ENCODE data around the gene SERPINF2.
A peak's percentile ranks its signal among the peaks of the same experiment; 100 is the strongest.
"Not testable (repeated sequence)": the region's sequence is repeated elsewhere in the genome, so short reads cannot be mapped to it uniquely, and the experiment has no call there.

Gene SERPINF2

DNA sequence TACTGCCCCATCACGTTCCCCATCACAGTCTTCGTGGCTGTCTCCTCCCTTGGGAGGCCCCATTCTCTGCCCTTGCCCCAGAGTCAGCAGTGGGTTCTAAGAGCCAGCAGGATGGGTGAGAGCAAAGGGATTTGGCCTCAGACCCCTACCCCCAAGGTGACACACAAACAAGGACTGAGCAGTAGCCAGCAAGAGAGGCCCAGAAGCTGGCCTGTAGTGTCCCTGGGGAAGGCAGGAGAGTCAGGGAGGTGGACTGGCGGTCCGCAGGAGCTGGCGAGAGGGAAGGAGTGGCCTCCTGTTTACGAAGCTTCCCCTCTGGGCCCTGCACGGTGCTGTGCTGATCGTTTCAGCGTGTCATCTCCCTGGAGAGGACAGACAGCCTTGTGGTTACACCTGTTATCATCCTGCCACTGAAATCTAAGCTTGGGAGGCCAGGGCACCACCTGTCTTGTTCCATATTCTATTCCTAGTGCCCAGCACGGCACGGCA lies 9.8 kb upstream of the SERPINF2 start:
- TF ChIP-seq PAX5 (IDR thresholded peaks at IDR 0.05; ENCODE audit: insufficient read depth, low read length, severe bottlenecking), result no peak
- TF ChIP-seq POLR2A (IDR thresholded peaks at IDR 0.05; ENCODE audit: low read depth, low read length), result no peak
- no peak for TF ChIP-seq SPI1 (IDR thresholded peaks at IDR 0.05; ENCODE audit: low read depth, low read length)
- TF ChIP-seq POU2F2 (IDR thresholded peaks at IDR 0.05; ENCODE audit: low read depth, low read length), result no peak
- no peak for TF ChIP-seq TAF1 (IDR thresholded peaks at IDR 0.05; ENCODE audit: low read depth, low read length)
- TF ChIP-seq POLR2AphosphoS5 (IDR thresholded peaks at IDR 0.05; ENCODE audit: low read depth, low read length), result no peak
- FAIRE-seq, result peak; percentile 40

DNA sequence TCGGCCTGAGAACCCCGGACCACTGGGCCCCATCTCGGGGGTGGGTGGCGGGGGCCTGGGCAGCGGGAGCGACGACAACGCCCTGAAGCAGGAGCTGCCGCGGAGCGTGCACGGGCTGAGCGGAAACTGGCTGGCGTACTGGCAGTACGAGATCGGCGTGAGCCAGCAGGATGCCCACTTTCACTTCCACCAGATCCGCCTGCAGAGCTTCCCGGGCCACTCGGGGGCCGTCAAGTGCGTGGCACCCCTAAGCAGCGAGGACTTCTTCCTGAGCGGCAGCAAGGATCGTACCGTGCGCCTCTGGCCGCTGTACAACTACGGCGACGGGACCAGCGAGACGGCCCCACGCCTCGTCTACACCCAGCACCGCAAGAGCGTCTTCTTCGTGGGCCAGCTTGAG lies 8.9 kb upstream of the SERPINF2 start:
- FAIRE-seq, result no peak
- TF ChIP-seq POLR2A (IDR thresholded peaks at IDR 0.05; ENCODE audit: low read depth, low read length), result no peak
- TF ChIP-seq TAF1 (IDR thresholded peaks at IDR 0.05; ENCODE audit: low read depth, low read length), result no peak
- no peak for TF ChIP-seq SPI1 (IDR thresholded peaks at IDR 0.05; ENCODE audit: low read depth, low read length)
- no peak for TF ChIP-seq POLR2AphosphoS5 (IDR thresholded peaks at IDR 0.05; ENCODE audit: low read depth, low read length)
- TF ChIP-seq PAX5 (IDR thresholded peaks at IDR 0.05; ENCODE audit: insufficient read depth, low read length, severe bottlenecking), result no peak
- no peak for TF ChIP-seq POU2F2 (IDR thresholded peaks at IDR 0.05; ENCODE audit: low read depth, low read length)
- DNase-seq (ENCODE audit: insufficient read length, low spot score), result no peak

More for the DNA sequence above, 9.8 kb upstream of the SERPINF2 start:
- no peak for DNase-seq (ENCODE audit: insufficient read length, low spot score)

DNA sequence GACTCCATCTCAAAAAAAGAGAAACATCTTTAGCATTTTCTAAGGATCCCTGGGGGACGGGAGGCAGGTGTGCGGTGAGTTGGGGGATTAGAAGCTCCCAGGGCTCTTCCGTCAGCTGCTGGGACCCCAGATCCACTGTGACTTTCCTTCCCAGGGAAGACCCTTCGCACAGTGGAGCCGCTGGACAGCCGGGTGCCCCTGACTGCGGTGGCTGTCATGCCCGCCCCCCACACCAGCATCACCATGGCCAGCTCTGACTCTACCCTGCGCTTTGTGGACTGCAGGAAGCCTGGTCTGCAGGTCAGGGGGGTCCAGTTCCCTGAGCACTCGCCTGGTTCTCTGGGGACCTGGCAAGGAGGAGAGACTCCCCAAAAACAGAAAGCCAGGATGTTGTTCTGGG lies 7.3 kb upstream of the SERPINF2 start:
- FAIRE-seq, result no peak
- no peak for DNase-seq (ENCODE audit: insufficient read length, low spot score)
- TF ChIP-seq POU2F2 (IDR thresholded peaks at IDR 0.05; ENCODE audit: low read depth, low read length) (no peak), SPI1 (IDR thresholded peaks at IDR 0.05; ENCODE audit: low read depth, low read length) (no peak), POLR2A (IDR thresholded peaks at IDR 0.05; ENCODE audit: low read depth, low read length) (no peak), POLR2AphosphoS5 (IDR thresholded peaks at IDR 0.05; ENCODE audit: low read depth, low read length) (no peak), TAF1 (IDR thresholded peaks at IDR 0.05; ENCODE audit: low read depth, low read length) (no peak), PAX5 (IDR thresholded peaks at IDR 0.05; ENCODE audit: insufficient read depth, low read length, severe bottlenecking) (no peak)

DNA sequence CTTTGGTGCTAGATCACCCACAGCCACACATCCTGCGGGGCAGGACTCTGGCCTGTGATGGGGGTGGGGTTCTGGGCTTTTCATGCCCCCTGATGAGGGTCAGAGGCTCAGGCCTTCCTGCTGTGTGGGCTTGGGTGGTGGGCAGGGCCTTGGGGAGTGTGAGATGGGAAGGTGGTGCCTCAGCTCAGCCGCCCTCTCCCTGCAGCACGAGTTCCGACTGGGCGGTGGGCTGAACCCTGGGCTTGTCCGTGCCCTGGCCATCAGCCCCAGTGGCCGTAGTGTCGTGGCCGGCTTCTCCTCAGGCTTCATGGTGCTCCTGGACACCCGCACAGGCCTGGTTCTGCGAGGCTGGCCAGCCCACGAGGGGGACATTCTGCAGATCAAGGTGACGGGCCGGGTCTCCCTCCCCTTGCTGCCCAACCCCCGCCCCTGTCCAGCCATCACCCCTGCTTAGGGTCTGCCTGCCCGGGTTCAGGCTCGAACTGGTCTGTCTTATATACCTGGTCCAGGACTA lies 6.8 kb upstream of the SERPINF2 start:
- FAIRE-seq, result no peak
- no peak for DNase-seq (ENCODE audit: insufficient read length, low spot score)
- no peak for TF ChIP-seq TAF1 (IDR thresholded peaks at IDR 0.05; ENCODE audit: low read depth, low read length)
- no peak for TF ChIP-seq SPI1 (IDR thresholded peaks at IDR 0.05; ENCODE audit: low read depth, low read length)

DNA sequence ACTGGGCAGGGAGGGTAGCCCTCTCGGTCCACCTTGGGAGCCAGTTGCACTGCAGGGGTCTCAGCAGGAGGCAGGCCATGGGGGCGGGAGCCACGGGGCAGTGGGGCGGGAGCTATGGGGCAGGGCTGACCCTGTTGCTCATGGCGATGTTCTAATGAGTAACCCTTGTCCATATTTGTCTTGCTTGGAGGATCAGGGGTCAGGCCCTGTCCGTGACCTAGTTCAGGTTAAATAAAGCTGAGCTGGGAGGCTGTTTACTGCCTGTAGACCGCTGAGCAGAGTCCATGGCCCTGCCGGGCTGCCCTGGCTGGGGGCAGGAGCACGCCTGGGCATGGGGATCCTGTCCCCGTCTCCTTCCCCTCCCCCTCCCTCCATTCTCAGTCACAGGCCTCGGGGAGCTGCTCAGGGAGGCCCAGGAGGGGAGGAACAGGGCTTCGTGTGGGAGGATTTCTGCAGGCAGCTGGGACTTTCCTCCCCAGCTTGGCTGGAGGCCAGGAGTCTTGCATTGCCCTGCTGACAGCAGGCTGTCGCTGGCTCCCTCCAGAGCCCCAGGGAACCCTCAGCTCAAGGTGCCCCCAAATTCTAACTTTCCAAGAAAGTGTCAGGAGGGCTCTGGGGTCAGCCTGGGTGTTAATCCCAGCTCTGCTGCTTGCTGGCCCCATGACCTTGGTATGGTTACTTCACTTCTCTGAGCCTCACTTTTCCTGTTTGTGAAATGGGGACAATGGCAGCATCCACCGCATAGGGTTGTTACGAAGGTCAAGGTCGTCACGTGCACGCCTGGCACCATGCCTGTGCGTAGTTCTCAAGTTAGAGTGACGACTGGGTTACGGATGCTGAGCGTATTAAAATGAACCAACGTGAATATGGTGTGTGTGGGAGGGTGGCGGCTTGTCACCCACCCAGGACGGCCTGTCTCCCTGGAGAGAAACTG lies 6.1 kb upstream of the SERPINF2 start:
- TF ChIP-seq TAF1 (IDR thresholded peaks at IDR 0.05; ENCODE audit: low read depth, low read length), result no peak
- TF ChIP-seq SPI1 (IDR thresholded peaks at IDR 0.05; ENCODE audit: low read depth, low read length), result peak; percentile 55; the same call in 1 of the 2 replicates
- TF ChIP-seq PAX5 (IDR thresholded peaks at IDR 0.05; ENCODE audit: insufficient read depth, low read length, severe bottlenecking), result no peak
- peak; percentile 77 for FAIRE-seq
- peak; percentile 86 for DNase-seq (ENCODE audit: insufficient read length, low spot score)

DNA sequence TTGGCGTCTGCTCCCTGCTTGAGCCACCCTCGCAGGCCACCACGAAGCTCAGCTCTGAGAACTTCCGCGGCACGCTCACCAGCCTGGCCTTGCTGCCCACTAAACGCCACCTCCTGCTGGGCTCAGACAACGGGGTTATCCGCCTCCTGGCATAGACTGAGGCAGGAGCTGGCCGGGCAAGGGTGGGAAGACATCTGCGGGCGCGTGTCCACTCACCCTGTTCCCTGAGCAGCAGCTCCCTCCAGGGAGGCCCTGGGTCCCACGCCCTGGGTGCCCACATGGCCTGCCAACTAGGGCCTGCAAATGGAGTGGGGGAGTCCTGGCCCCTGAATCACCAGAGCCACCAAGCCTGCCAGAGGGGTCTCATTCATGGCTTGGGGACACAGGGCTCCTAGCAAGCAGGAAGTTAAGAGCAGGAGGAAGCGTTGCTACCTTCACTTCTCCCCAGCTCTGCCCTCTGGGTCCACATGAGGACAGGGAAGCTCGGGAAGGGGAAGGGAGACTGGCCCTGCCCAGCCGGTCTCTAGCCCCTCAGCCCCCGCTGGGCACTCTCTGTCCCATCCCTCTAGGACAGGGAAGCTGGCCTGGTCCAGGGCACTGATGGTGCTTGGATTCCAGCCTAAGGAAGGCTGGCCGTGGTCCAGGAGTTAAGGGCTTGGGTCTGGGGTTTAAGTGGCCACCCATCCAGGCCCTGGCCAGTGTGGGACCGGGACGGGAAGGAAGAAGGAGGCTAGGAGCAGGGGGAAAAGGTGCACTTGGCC lies 5.0 kb upstream of the SERPINF2 start:
- no peak for DNase-seq (ENCODE audit: insufficient read length, low spot score)
- TF ChIP-seq TAF1 (IDR thresholded peaks at IDR 0.05; ENCODE audit: low read depth, low read length), result no peak
- no peak for TF ChIP-seq POLR2A (IDR thresholded peaks at IDR 0.05; ENCODE audit: low read depth, low read length)
- no peak for TF ChIP-seq POU2F2 (IDR thresholded peaks at IDR 0.05; ENCODE audit: low read depth, low read length)
- no peak for TF ChIP-seq PAX5 (IDR thresholded peaks at IDR 0.05; ENCODE audit: insufficient read depth, low read length, severe bottlenecking)
- no peak for TF ChIP-seq SPI1 (IDR thresholded peaks at IDR 0.05; ENCODE audit: low read depth, low read length)
- TF ChIP-seq POLR2AphosphoS5 (IDR thresholded peaks at IDR 0.05; ENCODE audit: low read depth, low read length), result no peak
- FAIRE-seq, result no peak

DNA sequence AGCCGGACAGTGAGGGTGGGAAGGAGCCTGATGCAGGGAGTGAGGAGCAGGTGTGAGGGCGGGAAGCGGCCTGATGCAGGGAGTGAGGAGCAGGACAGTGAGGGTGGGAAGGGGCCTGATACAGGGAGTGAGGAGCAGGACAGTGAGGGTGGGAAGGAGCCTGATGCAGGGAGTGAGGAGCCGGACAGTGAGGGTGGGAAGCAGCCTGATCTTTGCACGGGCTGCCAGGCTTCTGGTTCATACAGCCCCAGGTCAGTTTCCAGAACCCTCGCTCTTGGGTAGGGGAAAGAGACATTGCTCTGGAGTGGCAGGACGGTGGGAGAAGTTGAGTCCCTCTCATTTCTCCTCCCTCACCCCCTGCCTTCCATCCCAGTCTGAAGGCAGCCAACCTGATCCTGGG lies 772 bp upstream of the SERPINF2 start:
- not testable (repeated sequence) for DNase-seq (ENCODE audit: insufficient read length, low spot score); FAIRE-seq

DNA sequence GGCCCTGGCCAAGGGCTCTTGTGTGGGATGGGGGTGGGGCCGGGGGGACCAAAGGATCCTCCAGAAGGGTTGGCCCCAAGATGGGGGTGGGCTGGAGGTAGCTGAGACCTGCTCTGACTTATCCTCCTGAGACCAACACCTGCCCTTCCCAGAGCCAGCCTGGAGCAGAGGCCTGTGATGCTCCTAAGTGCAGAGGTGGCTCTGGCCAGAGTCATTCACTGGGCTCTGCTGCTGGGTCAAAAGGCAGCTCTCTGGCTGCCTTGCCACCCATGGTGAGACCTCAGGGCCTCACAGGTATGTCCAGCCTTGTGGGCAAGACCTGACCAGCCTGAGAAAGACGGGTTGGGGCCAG lies 393 bp downstream of the SERPINF2 start:
- TF ChIP-seq POLR2AphosphoS5 (IDR thresholded peaks at IDR 0.05; ENCODE audit: low read depth, low read length), result no peak
- TF ChIP-seq POU2F2 (IDR thresholded peaks at IDR 0.05; ENCODE audit: low read depth, low read length), result no peak
- no peak for TF ChIP-seq TAF1 (IDR thresholded peaks at IDR 0.05; ENCODE audit: low read depth, low read length)
- no peak for TF ChIP-seq POLR2A (IDR thresholded peaks at IDR 0.05; ENCODE audit: low read depth, low read length)
- TF ChIP-seq PAX5 (IDR thresholded peaks at IDR 0.05; ENCODE audit: insufficient read depth, low read length, severe bottlenecking), result no peak
- no peak for TF ChIP-seq SPI1 (IDR thresholded peaks at IDR 0.05; ENCODE audit: low read depth, low read length)
- DNase-seq (ENCODE audit: insufficient read length, low spot score) (no peak), FAIRE-seq (no peak)

DNA sequence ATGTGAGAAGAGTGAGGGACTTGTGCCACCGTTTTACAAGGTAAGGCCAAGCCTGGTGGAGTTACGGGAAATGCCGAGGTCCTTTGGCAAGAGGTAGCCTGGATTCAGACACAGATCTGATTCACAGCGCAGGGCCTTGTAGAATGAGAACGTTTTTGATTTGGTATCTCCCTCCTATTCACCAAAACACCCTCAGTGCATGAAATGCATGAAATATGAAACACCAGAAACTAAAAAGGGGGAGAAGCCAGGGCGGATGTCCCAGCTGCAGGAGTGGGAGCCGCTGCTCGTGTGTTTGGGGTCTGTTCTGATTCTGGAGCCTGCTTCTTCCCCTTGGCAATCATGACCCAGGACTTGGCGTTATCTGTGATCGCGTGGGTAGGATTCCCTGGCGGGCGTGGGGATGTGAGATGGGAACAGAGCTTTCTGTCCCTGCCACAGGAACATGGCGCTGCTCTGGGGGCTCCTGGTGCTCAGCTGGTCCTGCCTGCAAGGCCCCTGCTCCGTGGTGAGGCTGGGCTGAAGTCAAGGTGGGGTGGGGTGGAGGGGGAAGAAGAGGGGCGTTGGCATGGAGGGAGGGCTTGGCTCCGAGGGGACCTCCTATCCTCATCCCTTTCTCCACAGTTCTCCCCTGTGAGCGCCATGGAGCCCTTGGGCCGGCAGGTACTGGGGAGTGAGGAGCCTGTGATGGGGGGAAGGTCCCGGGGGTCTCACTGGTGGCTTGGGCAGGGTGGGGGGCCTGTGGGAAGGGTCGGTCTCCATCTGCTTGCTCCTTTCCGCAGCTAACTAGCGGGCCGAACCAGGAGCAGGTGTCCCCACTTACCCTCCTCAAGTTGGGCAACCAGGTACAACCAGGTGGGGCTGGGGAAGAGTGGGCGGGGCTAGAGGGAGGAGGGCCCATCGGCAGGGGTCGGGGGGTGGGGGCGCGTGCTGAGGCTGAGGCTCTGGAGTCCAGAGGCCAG lies 2.2 kb downstream of the SERPINF2 start:
- FAIRE-seq, result no peak
- DNase-seq (ENCODE audit: insufficient read length, low spot score), result no peak
- no peak for TF ChIP-seq TAF1 (IDR thresholded peaks at IDR 0.05; ENCODE audit: low read depth, low read length)
- TF ChIP-seq PAX5 (IDR thresholded peaks at IDR 0.05; ENCODE audit: insufficient read depth, low read length, severe bottlenecking), result no peak
- no peak for TF ChIP-seq POLR2A (IDR thresholded peaks at IDR 0.05; ENCODE audit: low read depth, low read length)
- no peak for TF ChIP-seq POU2F2 (IDR thresholded peaks at IDR 0.05; ENCODE audit: low read depth, low read length)
- TF ChIP-seq POLR2AphosphoS5 (IDR thresholded peaks at IDR 0.05; ENCODE audit: low read depth, low read length), result no peak
- TF ChIP-seq SPI1 (IDR thresholded peaks at IDR 0.05; ENCODE audit: low read depth, low read length), result no peak

All from GM12891 (cell line).